Hippocampal formation (tissue), 2 donors: ENCODE measurements around the gene RGL1.
"Not testable (repeated sequence)": the region's sequence is repeated elsewhere in the genome, so short reads cannot be mapped to it uniquely, and the experiment has no call there.

Source experiments
- DNase-seq, 2 donors: peaks; one replicate each; lab custom pipeline; 2025; lab: John Stamatoyannopoulos, UW

RGL1 gene

GRCh38 chr1:183804916-183805841, at the start of gene RGL1:
Gene RGL1, plus strand, starts transcription at chr1:183805120. Its CDS starts 178 bp downstream, at chr1:183805298.
- peak; percentile 80 to 81 for DNase-seq

- DNase-seq = no peak
Measured at GRCh38 chr1:183756326-183756725, 48.6 kb upstream of the RGL1 start.

GRCh38 chr1:183757061-183757460, 47.9 kb upstream of the RGL1 start:
- DNase-seq = no peak

- no peak for DNase-seq
Measured at GRCh38 chr1:183758913-183759312, 46.0 kb upstream of the RGL1 start.

- DNase-seq = no peak
Measured at GRCh38 chr1:183760661-183761060, 44.3 kb upstream of the RGL1 start.

GRCh38 chr1:183761871-183762270, 43.0 kb upstream of the RGL1 start:
- DNase-seq = no peak

- DNase-seq = not testable (repeated sequence)
Measured at GRCh38 chr1:183762856-183763255, 42.1 kb upstream of the RGL1 start.

GRCh38 chr1:183764981-183765380, 39.9 kb upstream of the RGL1 start:
- DNase-seq = no peak

GRCh38 chr1:183769956-183770815, 34.7 kb upstream of the RGL1 start:
- DNase-seq = no peak

- DNase-seq = no peak
Measured at GRCh38 chr1:183770816-183771128, 34.1 kb upstream of the RGL1 start.

- no peak for DNase-seq
Measured at GRCh38 chr1:183773482-183774274, 31.2 kb upstream of the RGL1 start.

- no peak for DNase-seq
Measured at GRCh38 chr1:183774938-183775337, 30.0 kb upstream of the RGL1 start.

GRCh38 chr1:183776731-183777130, 28.2 kb upstream of the RGL1 start:
- no peak for DNase-seq

GRCh38 chr1:183777328-183777727, 27.6 kb upstream of the RGL1 start:
- DNase-seq = no peak

GRCh38 chr1:183778045-183778444, 26.9 kb upstream of the RGL1 start:
- DNase-seq = no peak

GRCh38 chr1:183778568-183779433, 26.1 kb upstream of the RGL1 start:
- DNase-seq = no peak

- DNase-seq = no peak
Measured at GRCh38 chr1:183780159-183780558, 24.8 kb upstream of the RGL1 start.

- no peak for DNase-seq
Measured at GRCh38 chr1:183780757-183781156, 24.2 kb upstream of the RGL1 start.

GRCh38 chr1:183783342-183783741, 21.6 kb upstream of the RGL1 start:
- no peak for DNase-seq

- peak in 1 of 2 donors; percentile 10 for DNase-seq
Measured at GRCh38 chr1:183783767-183784637, 20.9 kb upstream of the RGL1 start.
